ENCODE measurements around the gene SRRD.

Gene SRRD

GRCh38 chr22:26496456-26496855, 12.8 kb downstream of the SRRD start:
- no peaks in the 10 kb centered on the region for H3K4me1 ChIP-seq (ENCODE audit: low read length)

GRCh38 chr22:26499188-26499703, 15.6 kb downstream of the SRRD start:
- H3K4me3 ChIP-seq (ENCODE audit: low read length): no peak overlapping the region
- H3K27ac ChIP-seq (ENCODE audit: low read length): no peak overlapping the region
- no peak overlapping the region for H3K4me2 ChIP-seq (ENCODE audit: low read length)
- no peaks in the 10 kb centered on the region for H3K79me2 ChIP-seq (ENCODE audit: low read length)
- TF ChIP-seq CTCF (IDR thresholded peaks at IDR 0.05; ENCODE audit: low read depth, low read length) (no peak), EZH2phosphoT487 (IDR thresholded peaks at IDR 0.05; ENCODE audit: low read depth) (no peak)
- H3K9ac ChIP-seq (ENCODE audit: low read length): no peak overlapping the region
- H3K27me3 ChIP-seq (ENCODE audit: low read depth, low read length): no peaks in the 10 kb centered on the region
- H3K9me3 ChIP-seq (ENCODE audit: insufficient read depth, low read length): no peaks in the 10 kb centered on the region
- no peak overlapping the region for H2AFZ ChIP-seq (ENCODE audit: low read depth, low read length)
- H4K20me1 ChIP-seq (ENCODE audit: insufficient read depth, low read length): no peaks in the 10 kb centered on the region
- H3K36me3 ChIP-seq (replicated peaks; ENCODE audit: low read depth, low read length): peaks cover 65% of the 10 kb centered on the region
- no peaks in the 10 kb centered on the region for H3K4me1 ChIP-seq (ENCODE audit: low read length)

More at GRCh38 chr22:26496456-26496855, 12.8 kb downstream of the SRRD start:
- Histone ChIP-seq H4K20me1 (ENCODE audit: insufficient read depth, low read length) (no peaks in the 10 kb centered on the region), H3K9me3 (ENCODE audit: insufficient read depth, low read length) (no peaks in the 10 kb centered on the region), H2AFZ (ENCODE audit: low read depth, low read length) (no peak overlapping the region), H3K4me3 (ENCODE audit: low read length) (no peak overlapping the region), H3K79me2 (ENCODE audit: low read length) (no peaks in the 10 kb centered on the region), H3K27ac (ENCODE audit: low read length) (no peak overlapping the region), H3K9ac (ENCODE audit: low read length) (no peak overlapping the region), H3K27me3 (ENCODE audit: low read depth, low read length) (no peaks in the 10 kb centered on the region), H3K36me3 (replicated peaks; ENCODE audit: low read depth, low read length) (peaks cover 66% of the 10 kb centered on the region), H3K4me2 (ENCODE audit: low read length) (no peak overlapping the region)
- TF ChIP-seq EZH2phosphoT487 (IDR thresholded peaks at IDR 0.05; ENCODE audit: low read depth) (no peak), CTCF (IDR thresholded peaks at IDR 0.05; ENCODE audit: low read depth, low read length) (no peak)

GRCh38 chr22:26501996-26502395, 18.3 kb downstream of the SRRD start:
- Histone ChIP-seq H4K20me1 (ENCODE audit: insufficient read depth, low read length) (no peaks in the 10 kb centered on the region), H3K27me3 (ENCODE audit: low read depth, low read length) (no peaks in the 10 kb centered on the region), H3K27ac (ENCODE audit: low read length) (no peak overlapping the region), H3K4me3 (ENCODE audit: low read length) (no peak overlapping the region), H3K36me3 (replicated peaks; ENCODE audit: low read depth, low read length) (peaks cover 61% of the 10 kb centered on the region), H2AFZ (ENCODE audit: low read depth, low read length) (no peak overlapping the region), H3K4me1 (ENCODE audit: low read length) (no peaks in the 10 kb centered on the region), H3K79me2 (ENCODE audit: low read length) (no peaks in the 10 kb centered on the region), H3K9me3 (ENCODE audit: insufficient read depth, low read length) (no peaks in the 10 kb centered on the region), H3K4me2 (ENCODE audit: low read length) (no peak overlapping the region), H3K9ac (ENCODE audit: low read length) (no peak overlapping the region)
- TF ChIP-seq EZH2phosphoT487 (IDR thresholded peaks at IDR 0.05; ENCODE audit: low read depth) (no peak), CTCF (IDR thresholded peaks at IDR 0.05; ENCODE audit: low read depth, low read length) (no peak)

- no peaks in the 10 kb centered on the region for H3K79me2 ChIP-seq (ENCODE audit: low read length)
- no peak overlapping the region for H3K4me2 ChIP-seq (ENCODE audit: low read length)
- TF ChIP-seq EZH2phosphoT487 (IDR thresholded peaks at IDR 0.05; ENCODE audit: low read depth) (no peak), CTCF (IDR thresholded peaks at IDR 0.05; ENCODE audit: low read depth, low read length) (peak; percentile 78)
- H3K36me3 ChIP-seq (replicated peaks; ENCODE audit: low read depth, low read length): peaks cover 60% of the 10 kb centered on the region
- no peak overlapping the region for H3K9ac ChIP-seq (ENCODE audit: low read length)
- H2AFZ ChIP-seq (ENCODE audit: low read depth, low read length): no peak overlapping the region
- H3K4me3 ChIP-seq (ENCODE audit: low read length): no peak overlapping the region
- H4K20me1 ChIP-seq (ENCODE audit: insufficient read depth, low read length): no peaks in the 10 kb centered on the region
- H3K4me1 ChIP-seq (ENCODE audit: low read length): no peaks in the 10 kb centered on the region
- no peaks in the 10 kb centered on the region for H3K9me3 ChIP-seq (ENCODE audit: insufficient read depth, low read length)
- H3K27ac ChIP-seq (ENCODE audit: low read length): no peak overlapping the region
- no peaks in the 10 kb centered on the region for H3K27me3 ChIP-seq (ENCODE audit: low read depth, low read length)
Observed at GRCh38 chr22:26502688-26503561, 19.2 kb downstream of the SRRD start.
